ENCODE results near the gene NT5E.
"Not testable (repeated sequence)": the region's sequence is repeated elsewhere in the genome, so short reads cannot be mapped to it uniquely, and the experiment has no call there.

The NT5E gene

DNA sequence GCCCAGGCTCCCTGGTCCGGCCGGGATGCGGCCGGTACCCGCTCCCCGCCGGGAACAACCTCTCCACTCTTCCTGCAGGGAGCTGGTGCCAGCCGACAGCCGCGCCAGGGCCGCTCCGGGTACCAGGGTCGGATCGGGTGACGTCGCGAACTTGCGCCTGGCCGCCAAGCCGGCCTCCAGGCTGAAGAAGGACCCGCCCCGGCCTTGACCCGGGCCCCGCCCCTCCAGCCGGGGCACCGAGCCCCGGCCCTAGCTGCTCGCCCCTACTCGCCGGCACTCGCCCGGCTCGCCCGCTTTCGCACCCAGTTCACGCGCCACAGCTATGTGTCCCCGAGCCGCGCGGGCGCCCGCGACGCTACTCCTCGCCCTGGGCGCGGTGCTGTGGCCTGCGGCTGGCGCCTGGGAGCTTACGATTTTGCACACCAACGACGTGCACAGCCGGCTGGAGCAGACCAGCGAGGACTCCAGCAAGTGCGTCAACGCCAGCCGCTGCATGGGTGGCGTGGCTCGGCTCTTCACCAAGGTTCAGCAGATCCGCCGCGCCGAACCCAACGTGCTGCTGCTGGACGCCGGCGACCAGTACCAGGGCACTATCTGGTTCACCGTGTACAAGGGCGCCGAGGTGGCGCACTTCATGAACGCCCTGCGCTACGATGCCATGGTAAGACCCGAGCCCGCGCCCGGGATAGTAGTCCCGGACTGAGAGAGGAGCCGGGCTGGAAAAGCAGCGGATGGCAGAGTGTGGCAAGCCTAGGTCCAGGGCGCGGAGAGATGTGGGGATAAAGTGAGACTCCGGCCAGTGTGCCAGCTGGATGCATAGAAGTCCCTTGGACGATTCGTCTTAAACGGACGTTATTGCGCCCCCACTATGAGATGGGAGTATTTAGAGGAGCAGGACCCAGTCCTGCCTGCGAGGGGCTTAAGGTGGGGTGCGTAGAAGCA is at the start of gene NT5E:
NT5E (plus strand) TSS at position 266 of the 942 bp plus-strand sequence; CDS start at position 323, 57 bp downstream.
- peak; percentile 6 to 50 for DNase-seq

GRCh38 chr6:85400331-85400730 is 49.6 kb upstream of the NT5E start:
- DNase-seq = no peak

- DNase-seq = no peak
These were observed 48.5 kb upstream of the NT5E start for GRCh38 chr6:85401186-85402021.

DNA sequence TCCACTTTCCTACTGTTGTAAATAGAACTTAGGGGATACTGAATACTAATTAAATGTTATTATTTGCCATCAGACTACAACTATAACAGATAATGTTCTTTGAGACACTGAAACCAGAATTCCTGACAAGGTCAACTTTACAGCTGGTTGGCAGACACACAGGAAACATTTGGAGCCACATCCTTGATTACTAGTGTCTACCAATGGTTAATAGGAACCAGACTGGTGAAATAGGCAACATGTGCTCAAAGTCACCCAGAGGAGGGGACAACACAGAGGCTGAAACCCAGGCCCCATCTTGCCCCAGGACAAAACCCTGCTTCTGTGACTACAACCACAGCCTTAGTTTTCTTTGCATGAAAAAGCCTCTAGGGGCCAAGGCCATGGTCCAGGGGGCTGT is 47.8 kb upstream of the NT5E start:
- no peak for DNase-seq

DNA sequence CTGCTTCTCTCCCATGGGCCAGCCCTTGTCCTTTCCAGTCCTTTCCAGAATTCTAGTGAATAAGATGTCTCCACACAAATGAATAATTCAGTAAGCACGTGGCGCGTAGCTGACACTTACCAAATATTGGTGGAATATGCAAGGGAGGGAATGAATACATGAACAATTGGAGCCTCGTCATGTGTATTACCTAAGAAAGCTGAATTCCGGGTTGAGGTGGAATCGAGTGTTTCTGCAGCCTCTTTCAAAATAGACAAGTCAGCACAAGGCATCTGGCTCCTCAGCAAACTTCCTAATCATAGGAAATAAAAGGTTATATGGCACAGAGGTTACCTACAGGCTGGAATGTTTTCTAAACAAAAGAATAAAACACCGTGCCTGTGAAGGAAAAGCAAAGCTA is 47.0 kb upstream of the NT5E start:
- no peak for DNase-seq

- DNase-seq = no peak
These were observed 46.4 kb upstream of the NT5E start for GRCh38 chr6:85403331-85404015.

- DNase-seq = not testable (repeated sequence)
These were observed 45.8 kb upstream of the NT5E start for GRCh38 chr6:85404016-85404563.

DNA sequence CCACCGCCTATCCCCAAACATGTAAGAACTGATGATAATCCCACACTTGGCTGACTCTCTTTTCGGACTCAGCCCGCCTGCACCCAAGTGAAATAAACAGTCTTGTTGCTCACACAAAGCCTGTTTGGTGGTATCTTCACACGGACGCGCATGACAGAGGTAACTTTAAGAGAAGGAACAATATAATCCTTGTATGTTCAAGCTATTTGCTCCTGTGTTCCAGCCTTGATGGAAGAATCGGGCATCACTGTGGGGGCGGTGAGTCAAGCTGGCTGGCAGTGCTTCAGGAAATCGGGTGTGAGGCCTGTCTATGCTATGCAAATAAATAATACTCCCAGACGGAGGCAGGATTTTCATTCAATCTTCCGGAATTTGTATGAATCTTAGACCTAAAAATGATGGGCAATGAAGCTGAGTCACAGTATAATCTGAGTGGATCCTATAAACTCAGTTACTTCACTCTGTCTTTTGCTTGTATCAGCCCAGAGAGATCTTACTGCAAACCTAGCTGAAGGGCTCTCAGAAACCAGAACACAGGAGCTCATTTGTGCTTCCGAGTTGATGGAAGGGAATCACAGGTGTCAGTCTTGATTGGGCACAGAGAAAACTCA is 45.2 kb upstream of the NT5E start:
- no peak for DNase-seq

GRCh38 chr6:85405175-85405852 is 44.6 kb upstream of the NT5E start:
- no peak for DNase-seq

- DNase-seq = no peak
These were observed 44.1 kb upstream of the NT5E start for GRCh38 chr6:85405853-85406198.

DNA sequence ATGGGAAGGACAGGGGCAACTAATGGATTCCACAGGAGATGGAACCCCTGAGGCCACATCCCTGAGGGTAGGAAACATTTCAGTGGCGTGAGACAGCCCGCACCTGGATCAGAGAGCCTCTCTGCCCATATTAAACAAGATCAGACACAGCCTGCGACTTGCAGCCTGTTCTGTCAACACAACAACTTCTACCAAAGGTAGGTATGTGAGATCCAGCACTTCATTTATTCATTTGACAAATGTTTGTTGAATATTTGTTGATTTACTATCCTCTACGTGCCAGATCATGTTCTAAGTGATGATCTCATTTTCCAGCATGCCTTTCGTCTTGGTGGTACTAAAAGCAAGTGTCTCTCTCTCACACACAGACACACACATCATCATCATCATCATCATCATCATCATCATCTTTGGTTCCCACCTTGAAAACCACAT is 43.2 kb upstream of the NT5E start:
- no peak for DNase-seq

DNA sequence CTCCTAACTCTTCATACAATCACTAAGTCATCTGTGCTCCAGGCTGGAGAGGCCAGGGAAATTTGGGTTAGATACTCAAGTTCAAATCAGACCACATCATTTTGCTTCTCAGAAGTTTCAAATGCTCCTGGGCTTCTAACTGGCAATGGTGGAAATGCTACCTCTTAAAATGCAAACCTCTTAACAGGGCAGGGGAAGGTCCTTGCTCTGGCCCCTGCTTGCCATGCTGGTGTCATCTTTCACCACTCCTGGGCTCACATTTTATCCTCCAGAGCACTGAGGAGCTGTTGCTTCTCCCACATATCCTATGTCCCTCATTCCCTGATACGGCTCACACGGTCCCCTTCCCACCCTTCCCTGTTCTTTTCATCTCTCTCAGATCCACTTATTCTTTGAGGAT is 41.8 kb upstream of the NT5E start:
- DNase-seq = no peak

GRCh38 chr6:85412911-85413430 is 36.9 kb upstream of the NT5E start:
- DNase-seq = no peak

- DNase-seq = no peak
These were observed 33.8 kb upstream of the NT5E start for GRCh38 chr6:85416049-85416448.

DNA sequence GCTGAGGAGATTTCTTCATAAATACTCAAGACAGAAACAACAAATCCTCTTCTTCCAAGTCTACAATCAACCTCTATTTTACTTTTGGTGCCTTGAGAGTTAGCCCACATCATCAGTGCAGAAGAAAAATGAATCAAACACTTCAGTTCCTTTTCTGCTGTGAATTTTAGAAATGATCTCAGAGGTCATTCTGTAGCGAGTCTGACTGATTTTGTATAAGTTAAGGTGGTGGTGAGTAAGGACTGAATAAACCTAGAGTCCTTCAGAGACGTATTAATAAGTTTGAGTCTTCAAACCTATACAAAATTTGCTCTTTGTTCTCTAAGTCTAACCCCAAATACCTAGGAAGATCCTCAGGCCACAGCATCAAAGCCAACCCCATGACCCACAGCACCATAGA is 33.1 kb upstream of the NT5E start:
- DNase-seq = no peak

DNA sequence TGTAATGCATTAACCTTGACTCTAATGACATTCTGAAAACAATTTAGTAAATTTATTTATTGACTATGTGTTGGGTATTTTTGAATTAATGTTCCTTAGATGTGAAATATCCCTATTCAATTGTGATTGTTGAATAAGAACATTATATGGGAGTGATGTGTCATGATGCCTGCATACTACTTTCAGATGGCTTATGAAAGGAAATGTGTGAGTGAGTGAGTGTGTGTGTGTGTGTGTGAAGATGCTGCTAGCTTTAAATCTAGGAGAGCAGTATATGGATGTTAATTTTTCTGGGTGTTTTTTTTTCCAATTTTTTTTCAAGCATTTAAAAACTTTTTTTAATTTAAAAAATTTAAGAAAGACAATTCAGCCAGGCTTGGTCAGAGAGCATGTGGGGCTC is 32.5 kb upstream of the NT5E start:
- DNase-seq = no peak

GRCh38 chr6:85418059-85418458 is 31.8 kb upstream of the NT5E start:
- DNase-seq = no peak

- no peak for DNase-seq
These were observed 30.7 kb upstream of the NT5E start for GRCh38 chr6:85419046-85419759.

DNA sequence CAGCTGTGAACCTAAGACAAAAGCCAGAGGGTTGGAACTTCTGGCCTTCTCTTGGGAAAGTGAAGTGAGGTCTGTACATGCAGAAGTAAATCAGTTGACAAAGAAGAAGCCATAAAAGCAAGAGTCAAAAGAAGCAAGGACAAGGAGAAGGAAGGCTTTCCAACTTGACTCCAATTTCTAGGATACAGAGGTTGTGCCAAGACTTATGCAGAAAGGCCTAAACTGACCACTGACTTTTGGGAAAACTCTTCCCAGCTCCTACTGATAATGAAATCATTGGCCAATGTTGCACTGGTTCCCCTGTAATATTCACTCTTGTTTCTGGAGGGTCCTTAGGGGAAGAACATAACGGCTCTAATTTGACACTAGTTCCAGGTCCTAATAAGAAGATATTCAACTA is 29.3 kb upstream of the NT5E start:
- no peak for DNase-seq

GRCh38 chr6:85421181-85421580 is 28.7 kb upstream of the NT5E start:
- DNase-seq = no peak

GRCh38 chr6:85421972-85422371 is 27.9 kb upstream of the NT5E start:
- no peak for DNase-seq

Measured in NCI-H1930 (cell line).